Spleen (tissue), 11 donors: ENCODE data around the gene SEMA4C. TPM values are rescaled to one million over a fixed set of nuclear protein-coding genes. Genes with fewer than 3 reads are reported as not detected.
"Not testable (repeated sequence)": the region's sequence is repeated elsewhere in the genome, so short reads cannot be mapped to it uniquely, and the experiment has no call there.

Experiments used
- DNase-seq: peaks from one replicate; pipeline ENCODE4 v3.0.0-alpha.2; 2020
- H3K27ac ChIP-seq, 8 donors: fragments of 200-600 bp; sonication (generic) in 7 of 8; 1 replicate in 4 of 8; 2 replicates in 4 of 8; pipeline versions ENCODE4 v1.5.0 to v1.8.0; 2016 to 2021; ENCODE audit warnings: inconsistent platforms in 4 of 8, mild to moderate bottlenecking in 4 of 8, moderate library complexity in 1 of 8
- H3K27me3 ChIP-seq, 7 donors: fragments of 200-600 bp; sonication (generic) in 6 of 7; replicated peaks in 1 of 7; 1 replicate in 4 of 7; 2 replicates in 3 of 7; pipeline versions ENCODE4 v1.5.0 to v1.8.0; 2016 to 2021; ENCODE audit warnings: inconsistent platforms in 3 of 7, mild to moderate bottlenecking in 1 of 7
- H3K36me3 ChIP-seq, 6 donors: fragments of 200-600 bp; sonication (generic) in 5 of 6; 1 replicate in 4 of 6; 2 replicates in 2 of 6; pipeline versions ENCODE4 v1.5.0 to v1.8.0; 2016 to 2021; ENCODE audit warnings: inconsistent platforms in 2 of 6
- H3K4me1 ChIP-seq, 6 donors: fragments of 200-600 bp; sonication (generic) in 5 of 6; 1 replicate in 3 of 6; 2 replicates in 3 of 6; pipeline versions ENCODE4 v1.5.0 to v1.8.0; 2016 to 2021; ENCODE audit warnings: inconsistent platforms in 3 of 6
- H3K4me3 ChIP-seq, 8 donors: fragments of 200-600 bp; sonication (generic) in 7 of 8; 1 replicate in 4 of 8; 2 replicates in 4 of 8; pipeline versions ENCODE4 v1.5.0 to v1.8.0; 2016 to 2021; ENCODE audit warnings: inconsistent platforms in 4 of 8, mild to moderate bottlenecking in 4 of 8, moderate library complexity in 2 of 8
- H3K9me3 ChIP-seq, 8 donors: fragments of 200-600 bp; sonication (generic) in 7 of 8; 1 replicate in 4 of 8; 2 replicates in 4 of 8; pipeline versions ENCODE4 v1.5.0 to v1.8.0; 2016 to 2021; ENCODE audit warnings: inconsistent platforms in 4 of 8
- POLR2A ChIP-seq, 3 donors: fragments of 450-650 bp; IDR thresholded peaks; one replicate each; pipeline ENCODE4 v1.5.1; 2017; ENCODE audit warnings: antibody characterized with exemption in 3 of 3, mild to moderate bottlenecking in 1 of 3
- POLR2AphosphoS5 ChIP-seq, 3 donors: sonication (generic); formaldehyde crosslinking; IDR thresholded peaks; one replicate each; pipeline ENCODE4 v1.5.1; 2017; ENCODE audit warnings: antibody characterized with exemption in 3 of 3
- WGBS, 5 donors: extraction: QIAGEN DNeasy Blood & Tissue Kit in 3 of 5; methylation state at CpG; one replicate each; pipeline versions ENCODE4 v1.1.5 to v1.1.7; 2013 to 2018; 5-methylcytosine and 5-hydroxymethylcytosine counted together
- intact Hi-C: fragments of 100-400 bp; cut with DNase I; formaldehyde crosslinking; loops from one replicate; pipeline ENCODE4 v1.15.0; 2023; ENCODE audit warnings: low total_unique reads
- polyA plus RNA-seq, 3 donors: library from polyadenylated mRNA; stranded (reverse); fragments of 200-250 nt; gene quantifications; one replicate each; pipeline ENCODE4 v1.2.1, GENCODE V29; 2013
- total RNA-seq, 7 donors: library from RNA; depleted of rRNA in 3 of 7; stranded (reverse); fragments of >200 nt in 3 of 7; fragmentation: NEBNext Ultra II Directional in 4 of 7; extraction: Animal tissue kit (Norgen Biotek cat#: 25700) in 4 of 7; gene quantifications; one replicate each; pipeline versions ENCODE4 v1.1.0 to v1.2.1, GENCODE V29; 2016 to 2021
- TF ChIP-seq, protein P1 (sequence below), 11 experiments: fragments of 200-600 bp in 7 of 11; fragments of 450-650 bp in 4 of 11; sonication (generic) in 4 of 11; IDR thresholded peaks in 8 of 11; conservative IDR thresholded peaks in 3 of 11; 1 replicate in 7 of 11; 2 replicates in 4 of 11; pipeline versions ENCODE4 v1.4.0 to v1.8.0; 2016 to 2021; ENCODE audit warnings: antibody characterized with exemption in 11 of 11, inconsistent platforms in 4 of 11, mild to moderate bottlenecking in 1 of 11
- donor health status: healthy with polysubstance abuse.
- donor health status: DM: no; HTN: no; CAD: no; lungs with moderate emphysema.
- donor health status: DM: no; HTN: no; CAD: no.
- donor health status: Bipolar disorder and iron deficiency.
- donor health status: healthy.
- donor health status: DM: no; HTN: no; CAD: no.
- donor health status: DM: yes; HTN: yes; CAD: no.

Gene SEMA4C
- total and polyA plus RNA-seq, 10 donors, result 6.1 to 205 (median 68.1) TPM

DNA sequence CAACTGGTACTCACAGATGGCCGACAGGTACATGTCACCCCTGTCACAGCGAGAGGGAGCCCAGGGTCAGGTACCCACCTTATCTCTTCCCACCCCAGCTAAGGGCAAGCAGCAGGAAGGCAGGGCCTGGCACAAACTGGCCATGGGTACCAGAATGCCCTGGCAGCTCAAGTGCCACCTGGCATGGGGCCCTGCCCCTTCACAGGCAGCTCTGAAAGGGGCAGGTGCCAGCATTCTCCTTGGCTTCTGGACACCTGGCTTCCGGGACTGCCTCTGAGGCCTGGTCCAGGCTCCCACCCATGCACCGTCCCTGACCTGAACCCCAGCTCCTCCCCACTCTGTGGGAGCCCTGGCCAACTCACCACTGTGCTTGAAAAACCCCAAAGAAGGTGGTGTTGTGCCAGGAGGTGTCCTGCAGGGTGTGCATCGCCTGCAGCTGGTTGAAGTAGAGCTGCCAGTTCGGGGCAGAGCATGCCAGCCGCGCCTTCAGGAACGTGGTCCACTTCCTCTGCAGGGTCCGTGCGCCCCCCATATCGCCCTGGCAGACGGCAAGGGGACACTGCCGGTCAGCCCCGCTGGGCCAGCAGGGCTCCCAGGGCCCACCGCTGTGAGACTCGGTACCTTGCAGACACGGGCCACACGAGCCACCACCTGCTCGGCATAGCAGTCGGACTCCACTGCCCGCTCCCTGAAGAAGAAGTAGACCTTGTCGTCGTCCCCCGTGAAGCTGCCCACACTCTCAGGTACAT lies 5.4 kb downstream of the SEMA4C start:
- 69 to 90% (median 78%) methylated on average over 2 to 25 of the region's 25 CpGs for WGBS, 5 donors
- Histone ChIP-seq H3K4me1 (peaks cover 22 to 100% (median 94%) of the 10 kb centered on the region in 6 donors), H3K27me3 (peaks cover 0 to 35% (median 10%) of the 10 kb centered on the region in 7 donors), H3K36me3 (peaks cover 0 to 79% (median 50%) of the 10 kb centered on the region in 6 donors), H3K9me3 (no peaks in the 10 kb centered on the region), H3K27ac (peak overlapping the region in 6 of 8 donors; percentile 40 to 98 (median 96)), H3K4me3 (peak overlapping the region in 3 of 8 donors; percentile 81 to 94 (median 83))
- TF ChIP-seq POLR2AphosphoS5 (IDR thresholded peaks at IDR 0.05), result peak in 2 of 3 donors; percentile 21 to 52
- TF ChIP-seq, protein P1, sequence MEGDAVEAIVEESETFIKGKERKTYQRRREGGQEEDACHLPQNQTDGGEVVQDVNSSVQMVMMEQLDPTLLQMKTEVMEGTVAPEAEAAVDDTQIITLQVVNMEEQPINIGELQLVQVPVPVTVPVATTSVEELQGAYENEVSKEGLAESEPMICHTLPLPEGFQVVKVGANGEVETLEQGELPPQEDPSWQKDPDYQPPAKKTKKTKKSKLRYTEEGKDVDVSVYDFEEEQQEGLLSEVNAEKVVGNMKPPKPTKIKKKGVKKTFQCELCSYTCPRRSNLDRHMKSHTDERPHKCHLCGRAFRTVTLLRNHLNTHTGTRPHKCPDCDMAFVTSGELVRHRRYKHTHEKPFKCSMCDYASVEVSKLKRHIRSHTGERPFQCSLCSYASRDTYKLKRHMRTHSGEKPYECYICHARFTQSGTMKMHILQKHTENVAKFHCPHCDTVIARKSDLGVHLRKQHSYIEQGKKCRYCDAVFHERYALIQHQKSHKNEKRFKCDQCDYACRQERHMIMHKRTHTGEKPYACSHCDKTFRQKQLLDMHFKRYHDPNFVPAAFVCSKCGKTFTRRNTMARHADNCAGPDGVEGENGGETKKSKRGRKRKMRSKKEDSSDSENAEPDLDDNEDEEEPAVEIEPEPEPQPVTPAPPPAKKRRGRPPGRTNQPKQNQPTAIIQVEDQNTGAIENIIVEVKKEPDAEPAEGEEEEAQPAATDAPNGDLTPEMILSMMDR (IDR thresholded peaks at IDR 0.05 in 8 of 11, conservative IDR thresholded peaks at IDR 0.05 in 3 of 11), result no peak
- no peak for TF ChIP-seq POLR2A (IDR thresholded peaks at IDR 0.05)
- intact Hi-C loops, result no loop called here
- DNase-seq, result peak; percentile 78

DNA sequence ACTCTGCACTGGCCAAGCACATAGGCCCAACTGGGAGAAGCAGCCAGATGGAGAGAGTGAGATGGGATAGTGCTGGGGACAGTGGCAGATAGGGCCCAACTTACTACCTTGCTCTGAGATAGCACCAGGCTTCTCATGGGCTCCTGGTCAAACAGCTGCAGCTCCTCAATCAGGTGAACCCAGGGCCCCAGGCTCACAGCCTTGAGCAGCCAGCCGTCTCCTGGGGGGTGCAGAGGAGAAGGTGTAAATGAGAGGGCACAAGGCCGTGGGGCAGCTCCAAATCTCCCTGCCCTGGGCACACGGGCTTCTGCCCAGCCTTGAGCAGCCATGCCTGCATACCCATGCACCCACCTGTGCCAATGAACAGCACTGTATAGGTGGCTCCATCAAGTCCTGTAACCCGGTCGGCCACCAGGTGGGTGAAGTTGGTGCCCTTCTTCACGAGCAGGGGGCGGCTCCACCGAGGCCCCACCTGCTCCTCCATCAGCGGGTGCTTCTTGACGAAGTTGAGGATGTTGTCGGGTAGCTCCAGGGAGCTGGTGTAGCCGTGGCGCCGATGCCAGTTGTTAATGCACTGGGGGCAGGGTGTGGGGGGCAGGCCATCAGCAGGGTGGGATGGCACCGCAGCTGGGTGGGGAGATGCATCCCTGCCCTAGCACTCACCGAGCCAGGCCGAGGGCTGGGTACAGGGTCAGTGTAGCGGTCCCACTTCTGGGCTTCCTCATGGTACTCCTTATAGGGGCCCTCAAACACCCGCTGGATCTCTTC lies 6.1 kb downstream of the SEMA4C start:
- intact Hi-C loops, result no loop called here
- peaks cover 0 to 35% (median 3%) of the 10 kb centered on the region in 7 donors for H3K27me3 ChIP-seq
- H3K4me1 ChIP-seq, result peaks cover 26 to 100% (median 96%) of the 10 kb centered on the region in 6 donors
- peak overlapping the region in 1 of 8 donors; percentile 94 for H3K4me3 ChIP-seq
- peak; percentile 72 for DNase-seq
- TF ChIP-seq, protein P1 (IDR thresholded peaks at IDR 0.05 in 8 of 11, conservative IDR thresholded peaks at IDR 0.05 in 3 of 11), result no peak
- TF ChIP-seq POLR2AphosphoS5 (IDR thresholded peaks at IDR 0.05), result peak in 1 of 3 donors; percentile 11
- peak overlapping the region in 5 of 8 donors; percentile 37 to 98 (median 96) for H3K27ac ChIP-seq
- H3K36me3 ChIP-seq, result peaks cover 0 to 79% (median 50%) of the 10 kb centered on the region in 6 donors
- WGBS, 5 donors, result 79 to 86% (median 85%) methylated on average over 6 to 19 of the region's 19 CpGs
- H3K9me3 ChIP-seq, result no peaks in the 10 kb centered on the region

DNA sequence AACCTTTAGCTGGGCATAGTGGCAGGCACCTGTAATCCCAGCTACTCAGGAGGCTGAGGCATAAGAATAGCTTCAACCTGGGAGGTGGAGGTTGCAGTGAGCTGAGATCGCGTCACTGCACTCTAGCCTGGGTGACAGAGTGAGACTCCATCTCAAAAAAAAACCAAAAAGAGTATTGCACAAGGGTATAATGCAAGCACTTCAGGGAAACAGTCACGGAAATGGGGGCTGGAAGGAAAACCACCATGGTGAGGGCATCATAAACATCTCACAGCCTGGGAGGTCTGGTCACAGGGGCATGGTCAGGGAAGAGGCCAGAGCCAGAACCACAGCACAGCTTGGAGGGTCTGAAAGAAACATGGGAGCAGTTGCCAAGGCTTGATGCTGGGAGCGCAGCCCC lies 6.8 kb downstream of the SEMA4C start:
- H3K9me3 ChIP-seq, H3K4me3 ChIP-seq, DNase-seq, intact Hi-C loops: not testable (repeated sequence)
- H3K27me3 ChIP-seq, result peaks cover 0 to 31% (median 0%) of the 10 kb centered on the region in 7 donors
- WGBS, 5 donors, result 60 to 86% (median 73%) methylated on average over 4 of the region's 4 CpGs
- peaks cover 0 to 79% (median 50%) of the 10 kb centered on the region in 6 donors for H3K36me3 ChIP-seq
- peaks cover 29 to 100% (median 95%) of the 10 kb centered on the region in 6 donors for H3K4me1 ChIP-seq
- peak overlapping the region in 4 of 8 donors; percentile 37 to 96 (median 70) for H3K27ac ChIP-seq

DNA sequence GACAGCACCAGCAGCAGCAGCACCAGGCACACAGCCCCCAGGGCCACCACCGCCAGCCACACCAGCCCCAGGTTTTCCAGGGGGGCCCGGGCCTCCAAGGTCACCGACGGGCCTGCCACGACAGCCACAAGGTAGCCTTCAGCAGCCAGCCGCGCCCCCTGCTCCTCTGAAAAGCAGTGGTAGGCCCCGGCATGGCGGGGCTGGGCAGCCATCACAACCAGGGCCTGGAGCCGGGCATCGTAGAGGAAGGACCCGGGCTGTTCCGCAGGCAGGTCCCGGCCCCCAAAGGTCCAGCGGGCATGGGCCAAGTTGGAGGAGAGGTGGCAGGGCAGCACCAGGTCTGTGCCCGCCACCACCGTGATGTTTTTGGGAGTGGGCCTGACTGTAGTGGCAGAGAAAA lies 8.8 kb downstream of the SEMA4C start:
- Histone ChIP-seq H3K4me3 (no peak overlapping the region), H3K9me3 (no peaks in the 10 kb centered on the region), H3K36me3 (peaks cover 0 to 62% (median 48%) of the 10 kb centered on the region in 6 donors), H3K27ac (peak overlapping the region in 6 of 8 donors; percentile 13 to 95 (median 78)), H3K4me1 (peaks cover 35 to 96% (median 91%) of the 10 kb centered on the region in 6 donors), H3K27me3 (peaks cover 0 to 11% (median 0%) of the 10 kb centered on the region in 7 donors)
- 78 to 96% (median 87%) methylated on average over 5 to 17 of the region's 17 CpGs for WGBS, 5 donors
- intact Hi-C loops, result no loop called here
- TF ChIP-seq POLR2AphosphoS5 (IDR thresholded peaks at IDR 0.05) (no peak), POLR2A (IDR thresholded peaks at IDR 0.05) (no peak)
- TF ChIP-seq, protein P1 (IDR thresholded peaks at IDR 0.05 in 8 of 11, conservative IDR thresholded peaks at IDR 0.05 in 3 of 11), result no peak
- peak; percentile 81 for DNase-seq
